GM19025 (cell line): Measurements from ENCODE around the gene GRAP.

Source experiments
- ATAC-seq: cut with Tn5 transposase; IDR thresholded peaks from one replicate; pipeline ENCODE4 v1.9.1; 2021; ENCODE audit warnings: mild to moderate bottlenecking, low read depth, moderate library complexity; ENCODE audit not compliant: unreplicated experiment

GRAP gene

DNA sequence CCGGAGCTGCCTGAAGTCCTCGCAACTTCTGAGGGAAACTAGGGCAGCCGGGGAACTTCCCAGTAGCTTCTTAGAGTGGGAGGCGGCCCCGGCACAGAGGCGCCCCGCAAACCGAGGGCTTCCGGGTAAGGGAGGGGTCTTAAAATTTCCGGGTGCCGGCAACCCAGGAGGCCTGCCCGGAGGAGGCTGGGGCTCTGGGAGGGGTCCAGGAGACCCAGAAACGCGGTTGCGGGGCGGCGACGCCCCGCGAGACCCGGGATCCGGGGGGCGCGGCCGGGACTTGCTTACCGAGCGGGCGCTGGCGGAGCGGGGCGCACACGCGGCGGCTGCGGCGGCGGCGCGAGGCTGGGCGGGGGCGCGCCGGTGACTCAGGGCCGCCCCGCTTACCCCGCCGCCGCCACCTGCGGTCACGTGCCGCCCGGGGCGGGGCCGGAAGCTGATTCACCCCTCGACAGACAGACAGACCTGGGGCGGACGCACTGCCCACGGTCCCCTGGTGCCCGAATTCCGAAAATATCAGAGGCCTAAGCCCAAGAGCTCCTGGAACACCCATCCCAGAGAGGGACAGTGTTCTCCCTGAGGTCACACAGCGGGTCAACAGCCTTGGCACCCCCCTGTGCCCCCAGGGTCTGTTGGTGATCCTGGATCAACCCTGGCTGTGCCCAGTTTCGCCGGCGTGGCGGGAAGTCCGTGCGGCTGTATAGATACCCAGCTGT lies 42.2 kb downstream of the GRAP start, which contains the start of gene FAM83G:
TSS of gene FAM83G (minus strand) at position 344 of the 716 bp plus-strand sequence. CDS start 723 bp downstream, outside the sequence.
- peak; percentile 77 for ATAC-seq

DNA sequence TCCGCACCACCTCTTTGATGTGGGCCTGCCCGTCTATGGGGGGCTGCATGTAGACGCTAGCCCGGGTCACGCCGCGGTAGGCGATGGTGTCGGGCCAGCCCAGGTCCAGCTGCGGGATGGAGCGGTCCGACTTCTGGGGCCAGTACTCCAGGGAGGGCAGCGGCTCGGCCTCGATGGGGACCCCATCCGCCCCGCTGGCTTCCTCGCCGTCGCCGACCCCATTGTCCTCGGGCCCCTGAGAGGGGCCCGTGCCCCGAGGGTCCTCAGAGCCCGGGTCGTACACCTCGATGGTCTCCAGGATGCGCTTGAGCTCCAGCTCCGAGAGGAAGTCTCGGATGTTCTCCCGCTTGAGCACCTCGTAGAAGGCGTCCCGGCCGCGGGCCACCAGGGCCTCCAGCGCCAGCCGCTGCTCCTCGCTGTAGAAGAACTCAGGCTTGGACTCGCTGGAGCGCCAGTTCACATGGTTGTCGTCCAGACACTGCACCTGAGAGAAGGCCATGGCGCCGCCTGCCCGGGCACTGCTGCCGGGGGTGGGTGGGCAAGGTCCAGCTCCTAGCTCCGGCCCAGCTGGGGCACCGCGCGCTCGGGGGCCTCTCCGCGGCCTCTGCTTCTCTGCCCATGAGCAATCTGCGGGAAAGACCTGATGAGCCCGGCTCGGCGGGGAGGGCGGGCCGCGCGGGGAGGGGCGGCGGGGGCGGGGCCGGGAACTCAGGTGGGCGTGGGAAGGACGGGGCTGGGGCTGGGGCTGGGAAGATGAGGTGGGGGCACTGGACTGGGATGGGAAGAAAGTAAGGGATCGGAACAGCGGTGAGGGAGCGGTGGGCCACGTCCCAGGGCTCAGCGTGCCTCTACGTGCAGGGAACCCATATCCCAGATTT lies 43.0 kb downstream of the GRAP start:
- no peak for ATAC-seq

- no peak for ATAC-seq
These were observed 43.8 kb downstream of the GRAP start for GRCh38 chr17:19002805-19003542.

DNA sequence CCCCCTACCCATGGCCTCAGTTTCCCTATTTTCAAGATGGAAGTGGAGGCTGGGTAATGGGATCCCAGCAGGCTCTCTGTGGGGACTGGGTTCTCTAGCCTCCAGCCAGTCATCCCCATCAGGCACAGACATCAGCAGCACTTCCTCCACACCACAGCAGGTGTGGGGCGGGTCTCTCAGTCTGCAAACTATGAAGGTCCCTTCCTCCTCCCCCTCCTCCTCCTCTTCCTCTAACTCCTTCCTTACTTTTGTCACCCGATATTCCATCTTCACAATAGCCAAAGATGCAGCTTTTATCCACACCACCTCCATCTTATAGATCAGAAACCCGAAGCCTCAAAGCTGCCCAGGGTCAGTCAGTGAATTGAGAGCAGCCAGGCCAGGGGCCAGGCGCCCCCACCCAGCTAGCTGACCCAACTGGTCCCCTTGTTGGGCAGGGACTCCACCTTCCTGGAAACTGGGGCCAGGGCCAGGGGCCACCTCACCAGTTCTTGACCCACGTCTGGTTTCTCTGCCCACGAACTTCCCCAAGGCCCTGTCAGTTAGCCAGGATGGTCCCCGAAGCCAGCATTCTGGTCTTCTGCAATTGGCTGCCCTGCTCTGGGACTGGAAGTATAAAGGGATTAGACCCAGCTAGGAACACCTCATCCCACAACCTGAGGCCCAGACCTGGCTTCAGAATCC lies 44.7 kb downstream of the GRAP start:
- ATAC-seq = no peak

DNA sequence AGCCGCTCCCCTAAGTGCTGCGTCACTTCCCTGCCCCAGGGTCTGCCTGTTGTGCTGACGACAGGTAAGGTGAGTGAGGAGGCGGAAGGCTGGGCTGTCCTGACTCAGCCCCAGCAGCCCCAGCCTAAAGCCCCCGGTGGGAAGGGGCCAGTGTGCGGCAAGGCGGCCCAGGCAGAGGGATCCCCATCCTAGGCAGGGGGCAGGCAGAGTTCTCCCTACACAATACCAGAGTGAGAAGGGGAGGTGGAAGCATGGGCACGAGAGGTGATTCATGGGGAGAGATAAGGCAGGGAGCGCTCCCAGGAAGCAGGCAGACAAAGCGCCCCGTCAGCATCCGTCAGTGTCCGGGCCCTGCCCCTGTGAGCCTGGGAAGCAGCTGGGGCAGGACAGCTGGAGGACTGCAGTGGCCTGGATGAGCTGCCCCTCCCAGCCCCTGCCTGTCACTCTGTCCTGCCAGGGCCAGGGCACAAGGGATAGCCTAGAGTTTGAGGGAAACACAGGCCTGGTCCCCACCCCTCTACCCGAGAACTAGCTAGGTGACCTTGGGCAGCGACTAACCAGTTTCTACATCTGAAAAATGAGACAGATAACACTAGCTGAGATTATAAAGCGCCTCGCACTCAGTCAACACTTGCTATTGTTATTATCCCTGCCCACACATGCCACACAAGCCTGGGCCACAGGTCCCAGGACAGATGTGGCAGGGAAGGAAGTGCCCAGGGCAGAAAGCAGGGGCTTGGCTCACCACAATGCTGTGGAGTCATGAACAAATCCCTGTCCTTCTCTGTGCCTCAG lies 46.0 kb downstream of the GRAP start:
- no peak for ATAC-seq

DNA sequence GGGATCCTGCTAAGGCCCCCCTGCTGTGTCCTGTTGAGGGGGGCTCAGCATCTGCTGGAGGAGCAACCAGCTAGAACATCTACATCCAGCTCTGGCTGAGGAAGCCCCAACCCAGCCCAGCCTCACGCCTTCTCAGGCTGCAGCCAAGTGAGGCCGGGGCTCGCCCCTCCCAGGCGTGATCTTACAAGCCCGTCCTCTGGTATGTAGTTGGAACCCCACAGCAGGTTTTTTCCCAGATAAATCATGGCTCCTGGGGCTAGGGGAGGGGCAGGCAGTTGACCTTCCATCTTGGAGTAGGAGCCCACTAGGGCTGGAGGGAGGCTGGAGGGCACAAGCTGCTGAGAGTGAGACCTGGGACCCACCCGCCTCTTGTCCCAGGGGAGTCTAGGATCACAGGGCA lies 46.8 kb downstream of the GRAP start:
- no peak for ATAC-seq

- ATAC-seq = no peak
These were observed 47.4 kb downstream of the GRAP start for GRCh38 chr17:18999394-18999793.

DNA sequence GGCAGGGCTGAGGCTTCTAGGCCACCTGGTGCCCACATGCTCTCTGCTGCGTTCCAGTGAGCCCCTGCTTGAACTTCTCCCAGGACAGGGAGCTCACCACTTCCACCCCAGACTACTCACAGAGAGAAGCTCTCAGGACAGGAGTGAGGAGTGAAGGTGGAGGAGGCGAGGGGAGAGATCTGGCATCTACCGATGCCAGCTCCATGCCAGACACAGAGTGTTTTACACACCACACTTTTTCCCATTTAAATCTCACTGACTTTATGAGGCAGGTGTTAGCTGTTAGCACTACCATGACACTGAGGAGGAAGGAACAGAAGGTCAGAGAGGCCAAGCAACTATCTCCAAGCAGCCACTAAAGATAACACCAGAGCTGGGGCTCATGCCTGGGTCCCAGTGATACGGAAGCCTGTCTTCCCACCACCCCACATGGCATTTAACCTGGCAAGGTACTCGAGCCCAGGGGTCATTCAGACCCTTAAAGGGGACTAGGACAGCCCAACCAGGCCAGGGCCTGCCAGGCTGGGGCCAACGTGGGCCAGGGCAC lies 49.0 kb downstream of the GRAP start:
- no peak for ATAC-seq

DNA sequence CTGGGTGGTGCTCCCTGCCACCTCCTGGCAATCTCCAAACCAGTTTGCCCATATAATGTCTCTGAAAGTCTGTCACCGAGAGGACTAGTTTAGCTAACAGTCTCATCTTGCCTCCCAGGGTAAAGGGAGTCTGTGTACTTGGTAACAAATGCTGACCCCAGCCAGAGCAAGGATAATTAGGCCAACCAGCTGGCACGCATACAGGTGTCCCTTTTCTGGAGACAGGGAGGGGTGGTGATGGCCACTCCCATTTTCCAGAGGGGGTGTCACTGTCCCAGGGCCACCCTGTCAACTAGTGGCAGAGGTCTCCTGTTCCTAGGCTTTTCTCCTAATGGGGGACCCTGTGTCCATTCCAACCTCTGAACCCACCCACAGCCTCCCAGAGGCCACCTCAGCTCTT lies 50.3 kb downstream of the GRAP start:
- ATAC-seq = no peak

DNA sequence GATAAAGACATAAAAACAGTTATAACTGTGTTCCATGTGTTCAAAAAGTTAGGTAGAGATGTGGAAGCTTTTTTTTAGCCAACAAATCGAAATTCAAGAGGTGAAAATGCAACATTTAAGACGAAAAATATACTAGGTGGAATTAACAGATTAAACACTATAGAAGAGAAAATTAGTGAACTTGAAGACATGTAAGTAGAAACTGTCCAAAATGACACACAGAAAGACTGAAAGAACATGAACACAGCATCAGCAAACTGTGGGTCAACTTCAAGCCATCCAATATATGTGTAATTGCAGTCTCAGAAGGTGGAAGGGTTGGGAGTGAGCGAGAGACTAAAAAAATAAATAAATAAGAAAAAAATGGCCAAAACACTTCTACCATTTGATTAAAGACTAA lies 51.5 kb downstream of the GRAP start:
- ATAC-seq = no peak

GRCh38 chr17:18994631-18995030 lies 52.1 kb downstream of the GRAP start:
- ATAC-seq = no peak

DNA sequence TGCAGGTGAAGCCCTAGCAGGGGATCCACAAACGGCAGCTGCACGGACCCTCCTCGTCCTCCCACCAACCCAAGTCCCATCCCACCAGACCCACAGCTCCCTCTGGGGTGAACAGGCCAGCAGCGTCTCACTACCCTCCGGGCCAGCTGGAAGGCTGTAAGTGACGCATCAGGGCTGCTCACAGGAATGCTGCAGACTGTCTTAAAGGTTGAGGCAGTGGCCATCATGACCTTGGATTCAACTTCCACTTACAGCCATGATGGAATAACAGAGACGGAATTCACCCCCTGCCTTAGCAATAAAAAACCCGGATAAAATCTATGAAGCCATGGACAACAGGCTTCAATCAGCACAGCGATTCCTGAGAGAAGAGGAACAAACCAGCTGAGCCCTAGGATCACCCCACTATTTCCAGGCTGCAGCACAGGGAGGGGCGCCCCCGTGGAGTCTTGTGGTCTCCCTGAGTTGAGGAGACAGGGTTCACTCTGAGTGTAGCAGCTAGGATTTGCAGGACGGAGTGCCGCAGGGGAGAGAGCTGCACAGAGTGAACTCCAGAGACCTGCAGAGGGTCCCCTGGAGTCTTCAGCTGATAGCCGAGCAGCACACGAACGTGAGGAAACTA lies 52.7 kb downstream of the GRAP start:
- ATAC-seq = no peak

DNA sequence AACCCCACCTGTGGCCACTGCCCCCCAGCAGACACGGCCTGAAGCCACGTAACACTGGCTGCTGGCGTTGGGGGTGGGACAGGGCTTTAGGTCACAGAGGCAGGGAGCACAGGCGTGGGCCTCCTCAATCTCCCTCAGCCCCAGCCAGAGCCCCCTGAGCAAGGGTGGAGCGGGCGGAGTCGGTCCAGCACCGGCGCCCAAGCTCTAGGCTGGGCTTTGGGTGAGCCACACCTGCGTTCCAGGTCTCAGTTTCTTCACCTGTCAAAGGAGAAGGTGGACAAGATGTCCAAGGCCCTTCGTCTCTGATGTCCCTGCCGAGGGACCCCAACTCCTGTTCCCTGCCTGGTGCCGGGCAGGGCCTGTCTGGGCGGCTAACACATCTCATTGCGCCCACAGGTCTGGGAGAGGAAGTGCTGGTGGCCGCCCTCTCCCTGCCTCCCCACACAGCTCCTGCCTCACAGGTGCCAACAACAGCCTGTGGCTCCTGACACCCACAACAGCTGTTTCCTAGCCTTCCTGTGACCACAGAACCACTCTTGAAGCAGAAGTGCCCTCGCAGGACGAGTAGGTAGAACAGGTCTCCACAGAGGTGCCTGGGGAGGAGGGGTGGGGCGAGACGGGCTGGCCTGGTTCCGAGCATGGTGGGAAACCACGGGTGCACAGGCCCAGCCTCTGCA lies 54.2 kb downstream of the GRAP start:
- no peak for ATAC-seq

GRCh38 chr17:18991531-18992315 lies 55.0 kb downstream of the GRAP start:
- no peak for ATAC-seq

DNA sequence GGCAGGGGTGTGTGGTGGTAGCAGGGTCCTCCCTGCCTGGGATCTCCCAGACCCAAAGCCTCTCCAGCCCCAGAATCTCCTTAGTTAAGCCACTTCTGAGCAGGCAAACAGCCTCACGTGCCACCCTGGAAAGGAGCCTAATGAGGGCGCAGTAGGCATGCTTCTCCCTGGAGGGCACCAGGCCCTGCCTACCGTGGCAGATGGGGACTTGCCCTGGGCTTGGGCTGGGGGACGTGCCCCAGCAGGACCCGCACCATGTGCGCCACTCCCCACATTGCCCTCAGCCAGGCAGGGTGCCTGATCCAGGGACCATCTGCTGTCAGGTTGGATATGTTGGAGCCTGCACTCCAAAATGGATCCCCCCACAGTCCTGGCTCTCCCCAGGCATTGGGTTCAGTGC lies 56.4 kb downstream of the GRAP start:
- ATAC-seq = no peak

- no peak for ATAC-seq
These were observed 58.1 kb downstream of the GRAP start for GRCh38 chr17:18988546-18989173.

DNA sequence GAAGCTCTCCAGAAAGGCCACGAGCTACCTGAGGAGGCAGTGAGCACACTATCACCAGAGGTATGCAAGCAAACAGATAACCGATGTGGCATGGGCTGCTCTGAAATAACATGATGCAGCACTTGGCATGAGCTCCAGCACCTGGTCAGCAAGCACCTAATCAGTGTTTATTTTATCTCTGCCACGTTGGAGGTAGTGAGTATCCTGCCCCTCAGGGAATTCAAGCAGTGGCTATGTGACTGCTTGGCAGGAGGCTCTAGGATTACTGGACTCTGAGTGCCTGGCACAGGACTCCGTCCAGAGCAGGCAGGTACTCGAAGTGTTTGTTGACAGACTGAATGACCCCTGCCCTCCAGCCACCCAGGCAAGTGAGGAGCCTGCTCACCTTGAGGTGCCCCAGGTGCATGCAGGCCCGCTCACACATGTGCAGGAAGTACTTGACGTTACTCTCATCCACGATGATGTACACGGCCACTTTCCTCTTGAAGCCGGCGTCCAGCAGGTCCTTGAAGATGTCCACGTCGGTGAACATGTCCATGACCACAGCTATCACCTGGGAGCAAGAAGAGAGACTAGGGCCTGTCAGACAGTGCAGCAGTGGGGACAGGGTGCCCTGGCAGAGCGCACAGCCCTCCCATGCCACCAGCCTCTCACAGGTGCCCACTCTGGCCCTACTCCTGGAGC lies 58.8 kb downstream of the GRAP start:
- ATAC-seq = no peak
